Peyer's patch (tissue), 4 donors: Measurements from ENCODE around the gene MGAT5. TPM values are rescaled to one million over a fixed set of nuclear protein-coding genes. Genes with fewer than 3 reads are reported as not detected.

ENCODE experiments used
- DNase-seq, 3 donors: peaks; one replicate each; pipeline ENCODE4 v3.0.0-alpha.2; 2017 to 2019
- H3K27ac ChIP-seq, 4 donors: fragments of 200-600 bp; sonication (generic); one replicate each; pipeline ENCODE4 v1.5.1; 2016 to 2019
- H3K27me3 ChIP-seq, 2 donors: fragments of 200-600 bp; sonication (generic); one replicate each; pipeline ENCODE4 v1.5.1; 2019
- H3K36me3 ChIP-seq, 3 donors: fragments of 200-600 bp; sonication (generic); one replicate each; pipeline ENCODE4 v1.5.1; 2016 to 2019
- H3K4me1 ChIP-seq, 4 donors: fragments of 200-600 bp; sonication (generic); one replicate each; pipeline ENCODE4 v1.5.1; 2016 to 2019
- H3K4me3 ChIP-seq, 4 donors: fragments of 200-600 bp; sonication (generic); 1 replicate in 3 of 4; 2 replicates in 1 of 4; pipeline ENCODE4 v1.5.1; 2016 to 2019; ENCODE audit warnings: mild to moderate bottlenecking in 1 of 4
- H3K9me3 ChIP-seq, 4 donors: fragments of 200-600 bp; sonication (generic); one replicate each; pipeline ENCODE4 v1.5.1; 2016 to 2019; ENCODE audit warnings: mild to moderate bottlenecking in 1 of 4
- POLR2A ChIP-seq, 2 donors: fragments of 450-650 bp; IDR thresholded peaks; one replicate each; pipeline ENCODE4 v1.5.1; 2017; ENCODE audit warnings: antibody characterized with exemption in 2 of 2, mild to moderate bottlenecking in 2 of 2, moderate library complexity in 2 of 2
- total RNA-seq, 4 donors: library from RNA; depleted of rRNA; stranded (reverse); fragments of >200 nt; gene quantifications; one replicate each; pipeline ENCODE4 v1.1.0, GENCODE V29; 2016
- TF ChIP-seq, protein P1 (sequence below), 6 experiments: fragments of 450-650 bp in 4 of 6; fragments of 200-600 bp in 2 of 6; sonication (generic) in 1 of 6; IDR thresholded peaks; one replicate each; pipeline ENCODE4 v1.5.1; 2017 to 2019; ENCODE audit warnings: antibody characterized with exemption in 6 of 6, mild to moderate bottlenecking in 3 of 6, moderate library complexity in 1 of 6

The MGAT5 gene
- total RNA-seq, 4 donors from 2014 or later: 106 to 182 (median 117) TPM

DNA sequence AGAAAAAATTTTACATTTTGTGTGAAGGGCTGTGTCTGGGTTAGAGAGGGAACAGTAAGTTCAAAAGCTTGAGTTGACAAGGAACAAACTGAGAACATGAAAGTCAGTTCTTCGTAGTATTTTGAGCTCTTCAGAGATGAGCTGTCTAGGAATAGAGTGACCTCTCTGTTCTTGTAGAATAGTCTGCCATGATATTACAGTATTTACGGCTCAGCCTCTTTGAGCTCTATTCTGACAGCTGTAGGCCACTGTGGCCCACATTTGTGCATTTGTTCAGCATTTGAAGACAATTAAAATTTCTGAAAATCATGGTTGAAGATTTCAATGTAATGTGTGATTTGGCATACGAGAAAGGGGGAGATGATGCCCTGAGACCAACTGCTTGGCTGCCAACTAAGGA, 172.8 kb downstream of the MGAT5 start:
- Histone ChIP-seq H3K36me3 (peaks cover 0 to 81% (median 0%) of the 10 kb centered on the region in 3 donors), H3K4me3 (no peak overlapping the region), H3K9me3 (no peaks in the 10 kb centered on the region), H3K4me1 (no peaks in the 10 kb centered on the region), H3K27me3 (no peaks in the 10 kb centered on the region), H3K27ac (no peak overlapping the region)
- no peak for DNase-seq
- TF ChIP-seq, protein P1, sequence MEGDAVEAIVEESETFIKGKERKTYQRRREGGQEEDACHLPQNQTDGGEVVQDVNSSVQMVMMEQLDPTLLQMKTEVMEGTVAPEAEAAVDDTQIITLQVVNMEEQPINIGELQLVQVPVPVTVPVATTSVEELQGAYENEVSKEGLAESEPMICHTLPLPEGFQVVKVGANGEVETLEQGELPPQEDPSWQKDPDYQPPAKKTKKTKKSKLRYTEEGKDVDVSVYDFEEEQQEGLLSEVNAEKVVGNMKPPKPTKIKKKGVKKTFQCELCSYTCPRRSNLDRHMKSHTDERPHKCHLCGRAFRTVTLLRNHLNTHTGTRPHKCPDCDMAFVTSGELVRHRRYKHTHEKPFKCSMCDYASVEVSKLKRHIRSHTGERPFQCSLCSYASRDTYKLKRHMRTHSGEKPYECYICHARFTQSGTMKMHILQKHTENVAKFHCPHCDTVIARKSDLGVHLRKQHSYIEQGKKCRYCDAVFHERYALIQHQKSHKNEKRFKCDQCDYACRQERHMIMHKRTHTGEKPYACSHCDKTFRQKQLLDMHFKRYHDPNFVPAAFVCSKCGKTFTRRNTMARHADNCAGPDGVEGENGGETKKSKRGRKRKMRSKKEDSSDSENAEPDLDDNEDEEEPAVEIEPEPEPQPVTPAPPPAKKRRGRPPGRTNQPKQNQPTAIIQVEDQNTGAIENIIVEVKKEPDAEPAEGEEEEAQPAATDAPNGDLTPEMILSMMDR (IDR thresholded peaks at IDR 0.05): no peak
- no peak for TF ChIP-seq POLR2A (IDR thresholded peaks at IDR 0.05)

DNA sequence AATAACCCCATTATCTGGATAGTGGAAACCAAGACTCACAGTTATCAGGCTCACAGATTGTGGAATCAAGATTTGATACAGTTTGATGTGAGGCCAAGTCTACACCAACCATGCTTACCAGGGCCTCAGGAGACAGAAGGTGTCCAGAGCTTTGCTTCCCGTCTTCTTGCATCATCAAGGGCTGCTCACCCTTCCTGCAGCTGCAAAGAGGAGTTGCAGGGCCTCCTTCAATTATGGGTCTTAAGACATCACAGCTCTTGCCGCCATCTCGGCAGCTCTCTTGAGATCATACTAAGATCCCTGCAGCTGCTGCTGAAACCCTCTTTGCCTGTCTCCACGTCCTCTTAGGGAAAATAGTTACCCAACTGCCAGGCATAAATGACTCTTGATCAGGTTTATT, 176.0 kb downstream of the MGAT5 start:
- no peaks in the 10 kb centered on the region for H3K9me3 ChIP-seq
- no peak overlapping the region for H3K4me3 ChIP-seq
- H3K27me3 ChIP-seq: no peaks in the 10 kb centered on the region
- peaks cover 0 to 76% (median 0%) of the 10 kb centered on the region in 3 donors for H3K36me3 ChIP-seq
- no peak for DNase-seq
- H3K4me1 ChIP-seq: no peaks in the 10 kb centered on the region
- H3K27ac ChIP-seq: no peak overlapping the region
- TF ChIP-seq, protein P1 (IDR thresholded peaks at IDR 0.05): no peak
- no peak for TF ChIP-seq POLR2A (IDR thresholded peaks at IDR 0.05)

DNA sequence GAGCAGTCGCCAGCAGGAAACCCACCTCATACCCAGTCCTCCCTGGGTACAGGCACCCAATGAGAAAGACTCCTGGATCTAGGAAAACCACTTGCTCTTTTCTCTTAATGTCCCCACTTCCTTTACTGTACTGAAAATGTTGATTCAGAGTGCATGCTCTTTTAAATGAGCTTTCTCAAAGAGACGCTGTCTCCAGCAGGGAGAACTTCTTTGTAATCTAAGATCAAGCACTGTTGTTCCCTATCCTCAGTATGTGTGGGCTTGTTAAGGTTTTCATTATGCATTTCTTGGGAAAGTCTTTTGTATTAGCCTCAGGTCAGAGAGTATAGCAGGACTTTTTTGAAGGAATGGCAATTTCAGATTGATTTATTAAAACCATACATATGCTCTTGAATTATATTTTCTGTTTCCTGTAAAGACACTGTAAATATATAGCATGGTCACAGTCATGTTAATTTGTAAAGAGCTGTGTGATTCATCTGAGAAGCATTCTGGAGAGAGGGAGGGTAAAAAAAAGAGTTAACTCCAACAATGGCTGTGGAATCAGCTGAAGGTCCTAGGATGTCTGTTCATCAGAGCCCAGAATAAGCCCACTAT, 178.1 kb downstream of the MGAT5 start:
- H3K4me3 ChIP-seq: no peak overlapping the region
- no peak overlapping the region for H3K27ac ChIP-seq
- no peaks in the 10 kb centered on the region for H3K27me3 ChIP-seq
- no peaks in the 10 kb centered on the region for H3K9me3 ChIP-seq
- DNase-seq: no peak
- TF ChIP-seq POLR2A (IDR thresholded peaks at IDR 0.05): no peak
- TF ChIP-seq, protein P1 (IDR thresholded peaks at IDR 0.05): no peak
- H3K36me3 ChIP-seq: peaks cover 0 to 80% (median 0%) of the 10 kb centered on the region in 3 donors
- H3K4me1 ChIP-seq: no peaks in the 10 kb centered on the region

DNA sequence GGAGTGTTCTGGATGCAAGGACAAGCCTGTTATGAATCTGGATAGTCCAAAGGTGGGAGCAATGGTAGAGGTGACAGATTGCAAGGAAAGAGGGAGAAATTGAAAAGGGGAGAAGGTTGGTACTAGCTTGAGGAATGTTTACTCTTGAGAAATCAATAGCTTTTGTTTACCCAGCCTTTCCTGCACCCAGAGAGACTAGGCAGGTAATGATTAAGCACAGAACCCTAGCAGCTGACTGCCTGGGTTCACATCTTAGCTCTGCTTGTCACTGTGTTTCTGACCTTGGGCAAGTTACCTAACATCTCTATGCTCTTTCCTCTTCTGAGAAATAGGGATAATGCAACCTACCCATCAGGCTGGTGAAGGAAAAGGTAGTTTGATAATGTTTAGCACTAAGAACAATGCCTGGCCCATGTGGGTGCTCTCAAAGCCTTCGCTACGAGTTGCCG, 178.6 kb downstream of the MGAT5 start:
- peaks cover 0 to 79% (median 0%) of the 10 kb centered on the region in 3 donors for H3K36me3 ChIP-seq
- no peak for DNase-seq
- H3K27me3 ChIP-seq: no peaks in the 10 kb centered on the region
- TF ChIP-seq, protein P1 (IDR thresholded peaks at IDR 0.05): no peak
- TF ChIP-seq POLR2A (IDR thresholded peaks at IDR 0.05): no peak
- H3K9me3 ChIP-seq: no peaks in the 10 kb centered on the region
- no peaks in the 10 kb centered on the region for H3K4me1 ChIP-seq
- H3K27ac ChIP-seq: no peak overlapping the region
- no peak overlapping the region for H3K4me3 ChIP-seq

DNA sequence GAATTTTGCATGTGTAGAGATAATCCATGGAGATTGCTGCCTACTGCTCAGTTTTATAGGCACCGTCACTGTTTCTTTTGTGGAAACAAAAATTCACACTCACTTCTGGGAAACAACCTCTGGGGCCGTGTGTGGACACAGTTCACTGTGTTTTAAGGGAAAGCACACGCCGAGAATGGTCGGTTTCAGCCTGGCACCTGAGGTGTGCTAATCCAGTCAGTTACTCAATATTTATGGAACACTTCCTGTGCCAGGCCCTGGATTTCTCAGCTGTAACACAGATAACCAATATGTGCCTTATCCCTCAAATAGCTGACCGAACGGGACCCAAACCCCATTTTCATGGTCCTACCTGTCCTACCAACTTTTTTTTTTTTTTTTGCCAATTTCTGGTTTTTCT, 179.6 kb downstream of the MGAT5 start:
- peaks cover 0 to 69% (median 0%) of the 10 kb centered on the region in 3 donors for H3K36me3 ChIP-seq
- TF ChIP-seq, protein P1 (IDR thresholded peaks at IDR 0.05): no peak
- TF ChIP-seq POLR2A (IDR thresholded peaks at IDR 0.05): no peak
- H3K4me3 ChIP-seq: no peak overlapping the region
- H3K27ac ChIP-seq: no peak overlapping the region
- H3K9me3 ChIP-seq: no peaks in the 10 kb centered on the region
- H3K4me1 ChIP-seq: no peaks in the 10 kb centered on the region
- DNase-seq: no peak
- H3K27me3 ChIP-seq: no peaks in the 10 kb centered on the region
